CD4-positive, alpha-beta memory T cell (primary cell): ENCODE measurements around the gene MUC12. TPM values are rescaled to one million over a fixed set of nuclear protein-coding genes. Genes with fewer than 3 reads are reported as not detected.

Experiments used
- CTCF ChIA-PET: fragments of 350-600 bp; sonication (Branson Sonifier 250); formaldehyde crosslinking; loops from one replicate; lab custom pipeline; 2021; ENCODE audit warnings: inconsistent platforms; ENCODE audit not compliant: partially characterized antibody; lab: Charles Lee
- POLR2A ChIA-PET: fragments of 350-600 bp; sonication (Branson Sonifier 250); formaldehyde crosslinking; loops from one replicate; lab custom pipeline; 2021; ENCODE audit not compliant: partially characterized antibody; lab: Charles Lee
- DNase-seq, 5 donors: peaks; one replicate each; pipeline versions ENCODE4 v3.0.0 to v3.0.0-alpha.2; 2020 to 2022; ENCODE audit warnings: mixed read lengths in 1 of 5
- H3K27ac ChIP-seq: one replicate; pipeline ENCODE4 v1.7.0; 2013; ENCODE audit warnings: low read depth, low read length
- H3K27me3 ChIP-seq: 2 replicates; pipeline ENCODE4 v1.7.0; 2013; ENCODE audit warnings: mild to moderate bottlenecking, low read length, moderate library complexity; ENCODE audit not compliant: insufficient read depth
- H3K36me3 ChIP-seq: 2 replicates; pipeline ENCODE4 v1.7.0; 2013; ENCODE audit warnings: mild to moderate bottlenecking, low read length, moderate library complexity; ENCODE audit not compliant: insufficient read depth
- H3K4me1 ChIP-seq: 2 replicates; pipeline ENCODE4 v1.7.0; 2013; ENCODE audit warnings: mild to moderate bottlenecking, low read length, moderate library complexity; ENCODE audit not compliant: insufficient read depth
- H3K4me3 ChIP-seq, 2 donors: one replicate each; pipeline ENCODE4 v1.7.0; 2013; ENCODE audit warnings: low read length in 2 of 2, mild to moderate bottlenecking in 1 of 2
- H3K9me3 ChIP-seq, 2 donors: one replicate each; pipeline ENCODE4 v1.7.0; 2013; ENCODE audit warnings: low read length in 2 of 2, control low read depth in 1 of 2; ENCODE audit not compliant: control insufficient read depth in 1 of 2
- H3K27ac Mint-ChIP-seq, 7 donors: one replicate each; pipeline ENCODE4 v1.8.0; 2020 to 2021; ENCODE audit warnings: mixed read lengths in 7 of 7, mild to moderate bottlenecking in 6 of 7, inconsistent platforms in 3 of 7, moderate library complexity in 3 of 7
- H3K27me3 Mint-ChIP-seq, 2 donors: one replicate each; pipeline ENCODE4 v1.8.0; 2020 to 2021; ENCODE audit warnings: mixed read lengths in 2 of 2
- H3K36me3 Mint-ChIP-seq, 2 donors: one replicate each; pipeline ENCODE4 v1.8.0; 2020 to 2021; ENCODE audit warnings: mixed read lengths in 2 of 2, inconsistent platforms in 1 of 2, mild to moderate bottlenecking in 1 of 2
- H3K4me1 Mint-ChIP-seq, 4 donors: one replicate each; pipeline ENCODE4 v1.8.0; 2020 to 2021; ENCODE audit warnings: mixed read lengths in 4 of 4, mild to moderate bottlenecking in 1 of 4
- H3K4me3 Mint-ChIP-seq, 8 donors: one replicate each; pipeline ENCODE4 v1.8.0; 2020 to 2021; ENCODE audit warnings: mixed read lengths in 8 of 8, mild to moderate bottlenecking in 7 of 8, moderate library complexity in 6 of 8, inconsistent platforms in 3 of 8
- H3K9me3 Mint-ChIP-seq, 8 donors: one replicate each; pipeline ENCODE4 v1.8.0; 2020 to 2021; ENCODE audit warnings: mixed read lengths in 8 of 8, mild to moderate bottlenecking in 5 of 8, inconsistent platforms in 3 of 8, moderate library complexity in 1 of 8
- intact Hi-C: fragments of 100-400 bp; cut with micrococcal nuclease; formaldehyde crosslinking; loops from one replicate; pipeline ENCODE4 v1.15.1; 2023
- polyA plus RNA-seq, 2 donors: library from polyadenylated mRNA; unstranded; fragments of 300-500 nt; fragmentation: Illumina TruSeq; gene quantifications; one replicate each; pipeline ENCODE4 v1.2.3, GENCODE V29; 2021
- total RNA-seq, 2 experiments: library from RNA; stranded (reverse); gene quantifications; one replicate each; pipeline ENCODE4 v1.2.3, GENCODE V29; 2021

The MUC12 gene
- total and polyA plus RNA-seq, 4 experiments from 2014 or later, result 0.45 TPM; not detected in 3

- Histone ChIP-seq H3K27me3 (peaks cover 38% of the 10 kb centered on the region), H3K27ac (no peak overlapping the region), H3K36me3 (no peaks in the 10 kb centered on the region), H3K4me1 (peaks cover 21% of the 10 kb centered on the region), H3K4me3 (peak overlapping the region; percentile 8 to 47), H3K9me3 (no peaks in the 10 kb centered on the region)
- Mint-ChIP-seq H3K4me3 (peak overlapping the region; percentile 28 to 79 (median 56)), H3K27ac (no peak overlapping the region), H3K27me3 (peaks cover 39 to 56% of the 10 kb centered on the region in 2 donors), H3K4me1 (peaks cover 12 to 36% (median 19%) of the 10 kb centered on the region in 4 donors), H3K9me3 (no peaks in the 10 kb centered on the region), H3K36me3 (no peaks in the 10 kb centered on the region)
- ChIA-PET CTCF (interaction anchor here (1.7 kb wide), 1 partner anchor 9 kb away, joined by 5 read pairs; no protein-coding TSS in a partner anchor), POLR2A (no interaction called here)
- intact Hi-C loops, result loop anchor here (1.0 to 5.0 kb wide), 2 partner anchors 93 to 111 kb away; no protein-coding TSS in a partner anchor
- DNase-seq, result no peak
Measured at GRCh38 chr7:100966542-100967291, 2.6 kb upstream of the MUC12 start.

- H3K9me3 Mint-ChIP-seq, result peaks cover 0 to 3% (median 0%) of the 10 kb centered on the region in 8 donors
- no peaks in the 10 kb centered on the region for H3K9me3 ChIP-seq
- peaks cover 21% of the 10 kb centered on the region for H3K4me1 ChIP-seq
- peak overlapping the region; percentile 17 to 79 (median 56) for H3K4me3 Mint-ChIP-seq
- ChIA-PET POLR2A (no interaction called here), CTCF (interaction anchor here (1.7 kb wide), 1 partner anchor 9 kb away, joined by 5 read pairs; no protein-coding TSS in a partner anchor)
- intact Hi-C loops, result loop anchor here (5.0 kb wide), 1 partner anchor 110 kb away; no protein-coding TSS in a partner anchor
- peaks cover 38% of the 10 kb centered on the region for H3K27me3 ChIP-seq
- no peak overlapping the region for H3K4me3 ChIP-seq
- no peaks in the 10 kb centered on the region for H3K36me3 ChIP-seq
- no peak for DNase-seq
- peaks cover 12 to 36% (median 19%) of the 10 kb centered on the region in 4 donors for H3K4me1 Mint-ChIP-seq
- no peak overlapping the region for H3K27ac ChIP-seq
- H3K27ac Mint-ChIP-seq, result no peak overlapping the region
- H3K27me3 Mint-ChIP-seq, result peaks cover 39 to 59% of the 10 kb centered on the region in 2 donors
- H3K36me3 Mint-ChIP-seq, result no peaks in the 10 kb centered on the region
Measured at GRCh38 chr7:100967292-100967863, 2.0 kb upstream of the MUC12 start.

- peak overlapping the region in 1 of 8 donors; percentile 56 for H3K4me3 Mint-ChIP-seq
- H3K4me1 ChIP-seq, result peaks cover 21% of the 10 kb centered on the region
- H3K36me3 ChIP-seq, result no peaks in the 10 kb centered on the region
- peaks cover 0 to 6% (median 0%) of the 10 kb centered on the region in 8 donors for H3K9me3 Mint-ChIP-seq
- H3K4me3 ChIP-seq, result no peak overlapping the region
- DNase-seq, result no peak
- peaks cover 38% of the 10 kb centered on the region for H3K27me3 ChIP-seq
- no peak overlapping the region for H3K27ac ChIP-seq
- POLR2A ChIA-PET, result no interaction called here
- intact Hi-C loops, result loop anchor here (5.0 kb wide), 1 partner anchor 109 kb away; no protein-coding TSS in a partner anchor
- CTCF ChIA-PET, result interaction anchor here (1.7 kb wide), 1 partner anchor 10 kb away, joined by 5 read pairs; no protein-coding TSS in a partner anchor
- H3K27ac Mint-ChIP-seq, result no peak overlapping the region
- no peaks in the 10 kb centered on the region for H3K36me3 Mint-ChIP-seq
- peaks cover 34 to 56% of the 10 kb centered on the region in 2 donors for H3K27me3 Mint-ChIP-seq
- peaks cover 12 to 36% (median 19%) of the 10 kb centered on the region in 4 donors for H3K4me1 Mint-ChIP-seq
- no peaks in the 10 kb centered on the region for H3K9me3 ChIP-seq
Measured at GRCh38 chr7:100968031-100968430, 1.3 kb upstream of the MUC12 start.

GRCh38 chr7:100968650-100969049 lies 715 bp upstream of the MUC12 start:
- Histone ChIP-seq H3K27ac (no peak overlapping the region), H3K4me1 (peaks cover 21% of the 10 kb centered on the region), H3K4me3 (no peak overlapping the region), H3K9me3 (no peaks in the 10 kb centered on the region), H3K36me3 (no peaks in the 10 kb centered on the region), H3K27me3 (peaks cover 38% of the 10 kb centered on the region)
- POLR2A ChIA-PET, result no interaction called here
- no peak for DNase-seq
- peaks cover 12 to 36% (median 19%) of the 10 kb centered on the region in 4 donors for H3K4me1 Mint-ChIP-seq
- intact Hi-C loops, result loop anchor here (5.0 kb wide), 1 partner anchor 109 kb away; no protein-coding TSS in a partner anchor
- peaks cover 0 to 8% (median 0%) of the 10 kb centered on the region in 8 donors for H3K9me3 Mint-ChIP-seq
- H3K4me3 Mint-ChIP-seq, result peak overlapping the region in 1 of 8 donors; percentile 39
- H3K27ac Mint-ChIP-seq, result no peak overlapping the region
- H3K27me3 Mint-ChIP-seq, result peaks cover 31 to 52% of the 10 kb centered on the region in 2 donors
- CTCF ChIA-PET, result interaction anchor here (1.7 kb wide), 1 partner anchor 11 kb away, joined by 5 read pairs; no protein-coding TSS in a partner anchor
- no peaks in the 10 kb centered on the region for H3K36me3 Mint-ChIP-seq

- DNase-seq, result no peak
- peaks cover 7 to 24% (median 9%) of the 10 kb centered on the region in 4 donors for H3K4me1 Mint-ChIP-seq
- Histone ChIP-seq H3K9me3 (no peaks in the 10 kb centered on the region), H3K4me1 (peaks cover 7% of the 10 kb centered on the region), H3K27ac (no peak overlapping the region), H3K36me3 (no peaks in the 10 kb centered on the region), H3K27me3 (peaks cover 20% of the 10 kb centered on the region), H3K4me3 (no peak overlapping the region)
- H3K36me3 Mint-ChIP-seq, result no peaks in the 10 kb centered on the region
- intact Hi-C loops, result no loop called here
- peaks cover 20 to 39% of the 10 kb centered on the region in 2 donors for H3K27me3 Mint-ChIP-seq
- no peak overlapping the region for H3K4me3 Mint-ChIP-seq
- H3K27ac Mint-ChIP-seq, result no peak overlapping the region
- H3K9me3 Mint-ChIP-seq, result peaks cover 0 to 15% (median 8%) of the 10 kb centered on the region in 8 donors
- ChIA-PET CTCF (interaction anchor here (0.6 kb wide), 1 partner anchor 108 kb away, joined by 3 read pairs; no protein-coding TSS in a partner anchor), POLR2A (no interaction called here)
Measured at GRCh38 chr7:100971111-100972001, 2.0 kb downstream of the MUC12 start.

GRCh38 chr7:100972002-100972347 lies 2.6 kb downstream of the MUC12 start:
- H3K4me1 Mint-ChIP-seq, result peaks cover 4 to 18% (median 6%) of the 10 kb centered on the region in 4 donors
- H3K36me3 Mint-ChIP-seq, result no peaks in the 10 kb centered on the region
- Histone ChIP-seq H3K27me3 (peaks cover 13% of the 10 kb centered on the region), H3K36me3 (no peaks in the 10 kb centered on the region), H3K27ac (no peak overlapping the region), H3K4me3 (no peak overlapping the region), H3K9me3 (no peaks in the 10 kb centered on the region), H3K4me1 (peaks cover 1% of the 10 kb centered on the region)
- peaks cover 15 to 34% of the 10 kb centered on the region in 2 donors for H3K27me3 Mint-ChIP-seq
- ChIA-PET CTCF (no interaction called here), POLR2A (no interaction called here)
- H3K4me3 Mint-ChIP-seq, result no peak overlapping the region
- H3K27ac Mint-ChIP-seq, result no peak overlapping the region
- intact Hi-C loops, result no loop called here
- peaks cover 0 to 15% (median 8%) of the 10 kb centered on the region in 8 donors for H3K9me3 Mint-ChIP-seq
- DNase-seq, result no peak
